Lung (tissue), 12 donors: ENCODE data around the gene YAE1. TPM values are rescaled to one million over a fixed set of nuclear protein-coding genes. Genes with fewer than 3 reads are reported as not detected.
"Not testable (repeated sequence)": the region's sequence is repeated elsewhere in the genome, so short reads cannot be mapped to it uniquely, and the experiment has no call there.

Source experiments
- ATAC-seq: fragments of 200-7000 bp; cut with Tn5 transposase; one replicate; pipeline ENCODE4 v1.9.1; 2020; ENCODE audit warnings: moderate number of reproducible peaks; ENCODE audit not compliant: insufficient read depth, low FRiP score
- DNase-seq, 3 donors: peaks; one replicate each; pipeline ENCODE4 v3.0.0-alpha.2; 2013 to 2017
- H3K27ac ChIP-seq, 2 donors: one replicate each; pipeline ENCODE4 v1.5.1; 2013; ENCODE audit warnings: mild to moderate bottlenecking in 2 of 2, moderate library complexity in 2 of 2, control low read depth in 1 of 2, inconsistent platforms in 1 of 2, low read depth in 1 of 2, low read length in 1 of 2
- H3K27me3 ChIP-seq, 3 donors: one replicate each; pipeline ENCODE4 v1.5.1; 2013; ENCODE audit warnings: low read length in 2 of 3; ENCODE audit not compliant: control insufficient read depth in 3 of 3, insufficient read depth in 3 of 3
- H3K36me3 ChIP-seq, 4 donors: one replicate each; pipeline ENCODE4 v1.5.1; 2013; ENCODE audit warnings: low read length in 4 of 4, mild to moderate bottlenecking in 1 of 4, moderate library complexity in 1 of 4; ENCODE audit not compliant: control insufficient read depth in 4 of 4, insufficient read depth in 4 of 4
- H3K4me1 ChIP-seq, 5 donors: one replicate each; pipeline ENCODE4 v1.5.1; 2013; ENCODE audit warnings: low read length in 5 of 5, mild to moderate bottlenecking in 2 of 5, moderate library complexity in 1 of 5; ENCODE audit not compliant: control insufficient read depth in 5 of 5, insufficient read depth in 5 of 5
- H3K4me3 ChIP-seq: one replicate; pipeline ENCODE4 v1.5.1; 2013; ENCODE audit warnings: mild to moderate bottlenecking, control low read depth, moderate library complexity
- H3K9ac ChIP-seq, 2 donors: one replicate each; pipeline ENCODE4 v1.5.1; 2013; ENCODE audit warnings: low read length in 2 of 2, control low read depth in 1 of 2; ENCODE audit not compliant: insufficient read depth in 1 of 2
- H3K9me3 ChIP-seq, 4 donors: one replicate each; pipeline ENCODE4 v1.5.1; 2013; ENCODE audit warnings: low read length in 3 of 4, mild to moderate bottlenecking in 1 of 4, moderate library complexity in 1 of 4; ENCODE audit not compliant: control insufficient read depth in 4 of 4, insufficient read depth in 3 of 4
- WGBS, 2 donors: extraction: QIAGEN DNeasy Blood & Tissue Kit; methylation state at CpG; one replicate each; pipeline ENCODE4 v1.1.7; 2013; 5-methylcytosine and 5-hydroxymethylcytosine counted together
- polyA plus RNA-seq, 2 donors: library from polyadenylated mRNA; stranded (reverse); fragments of 200-250 nt; gene quantifications; one replicate each; pipeline ENCODE4 v1.2.1, GENCODE V29; 2013
- total RNA-seq, 2 donors: library from RNA; depleted of rRNA in 1 of 2; stranded (reverse); fragments of >200 nt in 1 of 2; gene quantifications; one replicate each; pipeline ENCODE4 v1.2.1, GENCODE V29; 2014 to 2021
- TF ChIP-seq, protein P1 (sequence below): IDR thresholded peaks from 2 replicates; pipeline ENCODE4 v1.5.1; 2012; ENCODE audit warnings: mild to moderate bottlenecking; ENCODE audit errors: control extremely low read depth, extremely low read depth
- donor health status: control.
- donor health status: control.
- donor health status: Bipolar disorder and iron deficiency.
- donor health status: healthy.
- donor health status: DM: yes; HTN: yes; CAD: no.

YAE1 gene
- total and polyA plus RNA-seq, 4 donors: 15.4 to 35.0 (median 23.6) TPM

DNA sequence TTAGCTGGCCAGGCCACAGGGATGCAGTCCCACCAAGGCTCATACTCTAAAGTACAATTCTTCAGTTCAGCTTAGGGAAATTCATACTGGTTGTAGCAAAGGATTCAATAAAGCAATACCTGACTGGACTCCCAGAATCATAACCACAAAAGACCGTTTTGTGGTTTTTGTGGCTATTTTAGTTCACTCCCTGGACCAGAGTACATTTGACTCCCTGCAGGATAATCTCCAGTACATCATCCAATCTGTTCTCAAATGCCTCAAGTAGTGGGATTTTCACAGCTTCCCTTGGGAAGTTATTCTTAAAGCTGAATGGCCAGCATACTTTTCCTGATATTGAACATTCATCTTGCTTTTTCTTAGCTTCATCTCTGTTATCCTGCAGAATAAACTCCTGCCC lies 29.3 kb upstream of the YAE1 start:
- no peaks in the 10 kb centered on the region for H3K36me3 ChIP-seq
- peaks cover 0 to 2% (median 0%) of the 10 kb centered on the region in 4 donors for H3K9me3 ChIP-seq
- H3K4me1 ChIP-seq: no peaks in the 10 kb centered on the region
- ATAC-seq (no peak), DNase-seq (no peak)
- H3K4me3 ChIP-seq: no peak overlapping the region
- H3K27ac ChIP-seq: no peak overlapping the region
- no peaks in the 10 kb centered on the region for H3K27me3 ChIP-seq
- no peak overlapping the region for H3K9ac ChIP-seq
- TF ChIP-seq, protein P1, sequence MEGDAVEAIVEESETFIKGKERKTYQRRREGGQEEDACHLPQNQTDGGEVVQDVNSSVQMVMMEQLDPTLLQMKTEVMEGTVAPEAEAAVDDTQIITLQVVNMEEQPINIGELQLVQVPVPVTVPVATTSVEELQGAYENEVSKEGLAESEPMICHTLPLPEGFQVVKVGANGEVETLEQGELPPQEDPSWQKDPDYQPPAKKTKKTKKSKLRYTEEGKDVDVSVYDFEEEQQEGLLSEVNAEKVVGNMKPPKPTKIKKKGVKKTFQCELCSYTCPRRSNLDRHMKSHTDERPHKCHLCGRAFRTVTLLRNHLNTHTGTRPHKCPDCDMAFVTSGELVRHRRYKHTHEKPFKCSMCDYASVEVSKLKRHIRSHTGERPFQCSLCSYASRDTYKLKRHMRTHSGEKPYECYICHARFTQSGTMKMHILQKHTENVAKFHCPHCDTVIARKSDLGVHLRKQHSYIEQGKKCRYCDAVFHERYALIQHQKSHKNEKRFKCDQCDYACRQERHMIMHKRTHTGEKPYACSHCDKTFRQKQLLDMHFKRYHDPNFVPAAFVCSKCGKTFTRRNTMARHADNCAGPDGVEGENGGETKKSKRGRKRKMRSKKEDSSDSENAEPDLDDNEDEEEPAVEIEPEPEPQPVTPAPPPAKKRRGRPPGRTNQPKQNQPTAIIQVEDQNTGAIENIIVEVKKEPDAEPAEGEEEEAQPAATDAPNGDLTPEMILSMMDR: no peak
- 50 to 58% methylated on average over 1 of the region's 1 CpG for WGBS, 2 donors

DNA sequence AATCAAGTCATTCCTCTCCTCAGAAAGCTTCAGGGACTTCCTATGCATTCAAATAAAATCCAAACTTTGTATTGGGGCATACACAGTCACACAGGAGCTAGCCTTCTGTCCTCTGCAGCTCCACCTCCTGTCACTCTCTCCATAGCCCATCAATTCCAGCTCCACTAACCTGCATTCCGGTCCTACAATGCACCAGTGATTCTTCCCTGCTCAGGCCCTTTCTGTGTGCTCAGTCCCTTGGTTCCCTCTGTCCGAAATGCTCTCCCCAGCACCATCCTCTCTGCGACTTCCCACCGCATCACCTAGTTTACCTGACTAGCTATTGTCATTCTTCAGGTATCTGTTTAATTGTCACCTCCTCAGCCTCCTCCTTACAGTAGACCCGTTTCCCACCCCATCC lies 26.4 kb upstream of the YAE1 start:
- Histone ChIP-seq H3K9ac (no peak overlapping the region), H3K27ac (no peak overlapping the region), H3K4me1 (no peaks in the 10 kb centered on the region), H3K9me3 (no peaks in the 10 kb centered on the region), H3K36me3 (no peaks in the 10 kb centered on the region), H3K27me3 (no peaks in the 10 kb centered on the region), H3K4me3 (no peak overlapping the region)
- WGBS, 2 donors: 81 to 90% methylated on average over 5 of the region's 5 CpGs
- DNase-seq (no peak), ATAC-seq (no peak)
- TF ChIP-seq, protein P1: no peak

DNA sequence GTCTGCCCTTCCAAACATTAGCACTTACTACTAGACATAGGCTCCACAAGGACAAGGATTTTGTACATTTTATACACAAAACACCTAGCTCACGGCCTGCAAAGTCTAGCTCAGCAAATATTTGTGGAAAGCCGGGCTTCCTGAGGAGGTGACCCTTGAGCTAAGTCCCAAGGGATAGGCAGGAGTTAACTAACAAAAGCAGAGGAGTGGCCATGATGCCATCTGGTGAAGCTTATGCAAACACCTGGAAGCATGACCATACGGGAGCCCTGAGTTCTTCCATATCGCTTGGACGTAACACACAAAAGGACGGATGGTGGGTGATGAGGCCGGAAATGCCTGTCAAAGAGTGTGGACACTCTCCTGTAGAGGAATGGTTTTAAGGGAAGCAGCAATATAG lies 25.9 kb upstream of the YAE1 start:
- Histone ChIP-seq H3K9ac (no peak overlapping the region), H3K9me3 (no peaks in the 10 kb centered on the region), H3K4me1 (no peaks in the 10 kb centered on the region), H3K27ac (no peak overlapping the region), H3K4me3 (no peak overlapping the region), H3K36me3 (no peaks in the 10 kb centered on the region), H3K27me3 (no peaks in the 10 kb centered on the region)
- ATAC-seq (no peak), DNase-seq (no peak)
- TF ChIP-seq, protein P1: no peak
- WGBS, 2 donors: 79 to 86% methylated on average over 7 of the region's 7 CpGs

DNA sequence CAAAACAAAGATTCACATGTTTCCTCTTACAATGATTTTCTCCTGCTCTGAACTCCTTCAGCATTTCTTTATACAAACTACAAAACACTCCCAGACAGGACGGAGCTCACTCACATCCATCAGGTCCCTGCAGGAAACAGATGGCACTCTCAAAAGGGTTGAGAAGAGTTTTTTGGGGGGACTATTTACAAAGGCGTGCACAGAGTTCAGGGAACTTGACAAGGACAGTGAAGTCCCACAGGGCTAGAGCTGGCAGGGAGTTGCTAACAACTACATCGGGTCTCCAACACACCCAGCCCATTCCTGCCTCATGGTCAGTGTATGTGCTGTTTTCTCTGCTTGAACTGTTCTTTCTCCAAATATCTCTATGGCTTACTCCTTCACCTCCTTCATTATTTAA lies 24.7 kb upstream of the YAE1 start:
- Histone ChIP-seq H3K27ac (no peak overlapping the region), H3K36me3 (no peaks in the 10 kb centered on the region), H3K27me3 (no peaks in the 10 kb centered on the region), H3K4me3 (no peak overlapping the region), H3K9me3 (no peaks in the 10 kb centered on the region), H3K4me1 (no peaks in the 10 kb centered on the region), H3K9ac (no peak overlapping the region)
- DNase-seq (peak in 1 of 3 donors; percentile 24), ATAC-seq (no peak)
- TF ChIP-seq, protein P1: no peak
- WGBS, 2 donors: 7 to 16% methylated on average over 3 of the region's 3 CpGs

DNA sequence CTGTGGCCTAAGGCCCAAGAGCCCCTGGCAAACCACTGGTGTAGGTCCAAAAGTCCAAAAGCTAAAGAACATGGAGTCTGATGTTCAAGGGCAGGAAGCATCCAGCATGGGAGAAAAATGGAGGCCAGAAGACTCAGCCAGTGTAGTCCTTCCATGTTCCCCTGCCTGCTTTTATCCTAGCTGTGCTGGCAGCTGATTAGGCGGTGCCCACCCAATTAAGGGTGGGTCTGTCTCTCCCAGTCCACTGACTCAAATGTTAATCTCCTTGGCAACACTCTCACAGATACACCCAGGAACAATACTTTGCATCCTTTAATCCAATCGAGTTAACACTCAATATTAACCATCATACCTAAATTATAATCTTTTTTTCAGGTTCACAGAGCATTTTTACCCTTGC lies 21.4 kb upstream of the YAE1 start:
- not testable (repeated sequence) for H3K4me3 ChIP-seq, H3K9ac ChIP-seq, ATAC-seq, H3K4me1 ChIP-seq, H3K27me3 ChIP-seq, DNase-seq, H3K27ac ChIP-seq, H3K36me3 ChIP-seq
- 91 to 92% methylated on average over 2 of the region's 2 CpGs for WGBS, 2 donors
- H3K9me3 ChIP-seq: peaks cover 0 to 11% (median 6%) of the 10 kb centered on the region in 4 donors
